WI38 (cell line): Measurements from ENCODE around the gene CTNNA2.

ENCODE experiments used
- H3K4me3 ChIP-seq: 2 replicates; pipeline ENCODE4 v1.5.1; 2011; ENCODE audit warnings: low read depth, mild to moderate bottlenecking, control low read depth, low read length
- TF ChIP-seq, protein P1 (sequence below): IDR thresholded peaks from 2 replicates; pipeline ENCODE4 v1.5.1; 2012; ENCODE audit warnings: low read depth, mild to moderate bottlenecking, control low read depth, low read length

CTNNA2 gene

DNA sequence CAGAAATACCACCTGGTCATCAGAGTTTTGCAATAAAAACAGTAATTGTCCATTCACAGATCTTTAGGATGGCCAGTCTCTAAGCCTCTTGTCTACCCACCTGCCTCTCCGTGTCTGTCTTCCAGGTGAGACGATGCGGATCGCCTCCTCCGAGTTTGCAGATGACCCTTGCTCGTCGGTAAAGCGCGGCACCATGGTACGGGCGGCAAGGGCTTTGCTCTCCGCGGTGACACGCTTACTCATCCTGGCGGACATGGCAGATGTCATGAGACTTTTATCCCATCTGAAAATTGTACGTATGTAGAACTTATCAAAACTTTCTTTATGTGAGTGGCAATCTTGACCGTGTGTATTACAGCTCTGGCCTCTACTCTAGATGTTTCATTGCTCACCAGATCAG is 345.0 kb downstream of the CTNNA2 start:
- no peak overlapping the region for H3K4me3 ChIP-seq
- TF ChIP-seq, protein P1, sequence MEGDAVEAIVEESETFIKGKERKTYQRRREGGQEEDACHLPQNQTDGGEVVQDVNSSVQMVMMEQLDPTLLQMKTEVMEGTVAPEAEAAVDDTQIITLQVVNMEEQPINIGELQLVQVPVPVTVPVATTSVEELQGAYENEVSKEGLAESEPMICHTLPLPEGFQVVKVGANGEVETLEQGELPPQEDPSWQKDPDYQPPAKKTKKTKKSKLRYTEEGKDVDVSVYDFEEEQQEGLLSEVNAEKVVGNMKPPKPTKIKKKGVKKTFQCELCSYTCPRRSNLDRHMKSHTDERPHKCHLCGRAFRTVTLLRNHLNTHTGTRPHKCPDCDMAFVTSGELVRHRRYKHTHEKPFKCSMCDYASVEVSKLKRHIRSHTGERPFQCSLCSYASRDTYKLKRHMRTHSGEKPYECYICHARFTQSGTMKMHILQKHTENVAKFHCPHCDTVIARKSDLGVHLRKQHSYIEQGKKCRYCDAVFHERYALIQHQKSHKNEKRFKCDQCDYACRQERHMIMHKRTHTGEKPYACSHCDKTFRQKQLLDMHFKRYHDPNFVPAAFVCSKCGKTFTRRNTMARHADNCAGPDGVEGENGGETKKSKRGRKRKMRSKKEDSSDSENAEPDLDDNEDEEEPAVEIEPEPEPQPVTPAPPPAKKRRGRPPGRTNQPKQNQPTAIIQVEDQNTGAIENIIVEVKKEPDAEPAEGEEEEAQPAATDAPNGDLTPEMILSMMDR = no peak

DNA sequence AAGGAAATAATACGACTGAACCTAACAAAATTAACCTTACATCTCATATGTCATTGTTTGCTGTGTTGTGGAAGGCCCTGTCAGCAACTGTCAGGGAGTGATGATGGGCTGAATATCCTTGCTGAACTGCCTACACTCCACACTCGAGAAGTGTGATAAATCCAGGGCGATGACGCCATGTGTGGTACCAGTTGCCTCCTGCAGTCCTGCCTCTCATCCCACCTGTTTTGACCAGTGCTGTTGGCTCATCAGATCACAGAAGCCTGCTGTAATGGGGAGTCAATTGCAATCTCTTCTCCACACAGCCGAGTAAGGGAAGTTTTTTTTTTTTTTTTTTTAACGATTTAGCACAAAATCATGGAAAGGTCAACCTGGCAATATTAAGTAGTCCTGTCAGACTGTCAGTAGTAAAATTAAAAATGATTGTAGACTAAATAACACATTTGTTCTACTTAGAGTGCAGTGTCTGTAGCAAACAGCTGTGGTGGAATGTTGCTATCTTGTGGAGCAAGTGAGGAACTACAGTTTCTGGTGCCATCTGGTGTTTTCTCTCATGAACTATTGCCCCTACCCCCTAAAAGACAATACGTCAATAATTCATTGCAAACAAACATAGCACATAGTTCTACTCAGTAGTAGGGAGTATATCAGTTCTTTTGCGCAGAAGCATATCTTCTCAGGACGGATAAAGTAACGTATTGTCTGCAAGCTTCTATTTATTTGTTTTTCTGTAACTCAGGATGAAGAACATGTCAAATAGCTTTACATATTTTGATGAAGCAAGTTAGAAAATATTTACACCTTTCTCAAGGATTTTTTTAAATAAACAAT is 347.6 kb downstream of the CTNNA2 start:
- TF ChIP-seq, protein P1 = 0 out of 2 replicates have a peak, but pooled peaks have one; percentile 24

DNA sequence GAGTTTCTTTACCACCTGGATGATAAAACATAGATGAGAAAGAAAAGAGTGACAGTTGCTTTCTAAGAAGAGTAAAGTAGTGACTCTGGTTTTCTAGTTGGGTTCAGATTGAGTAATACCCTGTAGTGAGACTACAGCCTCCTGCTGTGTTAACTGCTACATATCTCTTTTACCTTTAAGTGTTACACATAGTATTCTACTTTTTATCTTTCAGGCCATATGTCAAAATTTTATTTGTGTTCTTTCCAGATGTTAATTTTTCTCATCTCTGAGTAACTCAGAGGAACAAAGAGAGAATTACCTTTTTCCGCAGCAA is 348.2 kb downstream of the CTNNA2 start:
- H3K4me3 ChIP-seq = no peak overlapping the region
- TF ChIP-seq, protein P1 = no peak

More for the DNA sequence above, 347.6 kb downstream of the CTNNA2 start:
- no peak overlapping the region for H3K4me3 ChIP-seq

GRCh38 chr2:79862756-79863155 is 349.9 kb downstream of the CTNNA2 start:
- TF ChIP-seq, protein P1 = no peak
- no peak overlapping the region for H3K4me3 ChIP-seq

DNA sequence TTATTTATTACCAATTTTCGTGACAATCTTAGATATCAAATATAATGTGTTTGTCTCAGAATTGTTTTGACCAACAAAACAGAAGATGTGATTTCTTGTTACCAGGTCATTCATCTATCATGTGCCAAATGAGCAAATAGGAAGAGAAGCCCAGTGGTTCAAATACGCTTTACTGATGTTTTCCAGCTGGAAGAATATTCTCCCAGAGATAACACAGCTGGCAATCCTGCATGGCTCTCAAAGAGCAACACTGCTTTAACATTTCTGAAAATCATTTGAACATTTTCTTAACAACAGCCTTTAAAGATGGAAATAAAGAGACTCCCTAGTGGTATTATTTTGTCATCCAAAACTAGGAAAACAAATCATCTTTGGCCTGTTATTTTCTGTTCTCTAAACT is 359.8 kb downstream of the CTNNA2 start:
- TF ChIP-seq, protein P1 = no peak
- H3K4me3 ChIP-seq = no peak overlapping the region

- TF ChIP-seq, protein P1 = no peak
- no peak overlapping the region for H3K4me3 ChIP-seq
Measured at GRCh38 chr2:79874015-79874414, 361.2 kb downstream of the CTNNA2 start.

DNA sequence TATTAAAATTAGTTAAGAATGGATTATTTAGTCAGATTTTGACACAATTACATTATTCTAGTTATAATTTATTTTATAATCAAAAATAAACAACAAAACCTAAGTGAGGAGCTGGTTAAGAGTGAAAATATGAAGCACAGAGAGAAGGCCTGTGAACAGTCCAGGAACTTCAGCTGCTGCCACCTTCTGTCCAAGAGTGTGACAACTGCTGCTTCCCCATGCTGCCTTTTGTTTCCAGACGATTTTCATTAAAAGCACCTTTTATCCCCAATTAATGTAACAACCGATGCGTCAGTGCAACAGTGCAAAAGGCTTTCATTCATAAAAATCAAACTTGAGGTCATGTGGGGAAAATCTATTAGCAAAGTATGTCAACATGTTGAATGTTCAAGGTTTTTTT is 363.6 kb downstream of the CTNNA2 start:
- TF ChIP-seq, protein P1 = 0 out of 2 replicates have a peak, but pooled peaks have one; percentile 13
- H3K4me3 ChIP-seq = no peak overlapping the region
